WTC11 (cell line): ENCODE measurements around the gene ALDH16A1. TPM values are rescaled to one million over a fixed set of nuclear protein-coding genes. Genes with fewer than 3 reads are reported as not detected.

Source experiments
- ATAC-seq: fragments of 200-7000 bp; cut with Tn5 transposase; 2 replicates; pipeline ENCODE4 v1.10.0; 2021; ENCODE audit warnings: mild to moderate bottlenecking, moderate library complexity
- CTCF ChIA-PET: fragments of 300-600 bp; sonication (Branson Sonifier 250); formaldehyde crosslinking; loops from one replicate; lab custom pipeline; 2021; ENCODE audit warnings: antibody characterized with exemption; lab: Charles Lee
- POLR2A ChIA-PET: fragments of 350-600 bp; sonication (Branson Sonifier 250); formaldehyde crosslinking; loops from one replicate; lab custom pipeline; 2021; ENCODE audit warnings: antibody characterized with exemption; lab: Charles Lee
- DNase-seq: peaks from one replicate; pipeline ENCODE4 v3.0.0; 2021; ENCODE audit warnings: low spot score
- H3K27ac Mint-ChIP-seq: 2 replicates; pipeline ENCODE4 v1.8.0; 2021; ENCODE audit warnings: mixed read lengths
- H3K27me3 Mint-ChIP-seq: 2 replicates; pipeline ENCODE4 v1.8.0; 2021; ENCODE audit warnings: low read depth, mild to moderate bottlenecking, moderate library complexity, mixed read lengths
- H3K36me3 Mint-ChIP-seq: 2 replicates; pipeline ENCODE4 v1.8.0; 2021; ENCODE audit warnings: mixed read lengths
- H3K4me1 Mint-ChIP-seq: 2 replicates; pipeline ENCODE4 v1.8.0; 2022; ENCODE audit warnings: mixed read lengths
- H3K4me3 Mint-ChIP-seq: 2 replicates; pipeline ENCODE4 v1.8.0; 2021; ENCODE audit warnings: mild to moderate bottlenecking, moderate library complexity, mixed read lengths
- H3K9me3 Mint-ChIP-seq: 2 replicates; pipeline ENCODE4 v1.8.0; 2021; ENCODE audit warnings: mixed read lengths
- CDX4 ChIP-seq: fragments of 250-450 bp; sonication (Bioruptor Pico); IDR thresholded peaks from 2 replicates; pipeline ENCODE4 v1.9.0; 2021; ENCODE audit warnings: moderate library complexity, mild to moderate bottlenecking, inconsistent platforms, borderline replicate concordance
- E2F1 ChIP-seq: sonication (generic); formaldehyde crosslinking; IDR thresholded peaks from 2 replicates; pipeline ENCODE4 v1.8.0; 2022; ENCODE audit warnings: mild to moderate bottlenecking, missing genetic modification reagents
- ELF4 ChIP-seq: sonication (generic); formaldehyde crosslinking; IDR thresholded peaks from 2 replicates; pipeline ENCODE4 v1.8.1; 2022; ENCODE audit warnings: low read depth, mild to moderate bottlenecking, moderate library complexity, missing genetic modification reagents
- EMX1 ChIP-seq: fragments of 250-450 bp; sonication (Bioruptor Pico); IDR thresholded peaks from 2 replicates; pipeline ENCODE4 v1.8.0; 2021; ENCODE audit warnings: mild to moderate bottlenecking
- ETV6 ChIP-seq: sonication (generic); formaldehyde crosslinking; IDR thresholded peaks from 2 replicates; pipeline ENCODE4 v1.8.1; 2022; ENCODE audit warnings: mild to moderate bottlenecking, missing genetic modification reagents
- GABPB1 ChIP-seq: sonication (generic); formaldehyde crosslinking; IDR thresholded peaks from 2 replicates; pipeline ENCODE4 v1.8.1; 2023; ENCODE audit warnings: mild to moderate bottlenecking, missing genetic modification reagents
- GRHL2 ChIP-seq: fragments of 250-450 bp; sonication (Bioruptor Pico); IDR thresholded peaks from 2 replicates; pipeline ENCODE4 v1.8.0; 2022; ENCODE audit warnings: mild to moderate bottlenecking, moderate library complexity; ENCODE audit not compliant: insufficient replicate concordance, severe bottlenecking
- KAT7 ChIP-seq: sonication (generic); formaldehyde crosslinking; IDR thresholded peaks from 2 replicates; pipeline ENCODE4 v1.8.1; 2023; ENCODE audit warnings: missing genetic modification reagents, mild to moderate bottlenecking, borderline replicate concordance
- MXD4 ChIP-seq: fragments of 250-450 bp; sonication (Bioruptor Pico); IDR thresholded peaks from 2 replicates; pipeline ENCODE4 v1.8.0; 2021; ENCODE audit warnings: mild to moderate bottlenecking, moderate library complexity, borderline replicate concordance
- NR3C1 ChIP-seq: sonication (generic); formaldehyde crosslinking; conservative IDR thresholded peaks from 2 replicates; pipeline ENCODE4 v1.8.1; 2023; ENCODE audit warnings: low read depth, mild to moderate bottlenecking, missing genetic modification reagents
- RELA ChIP-seq: sonication (generic); formaldehyde crosslinking; IDR thresholded peaks from 2 replicates; pipeline ENCODE4 v1.8.1; 2022; ENCODE audit warnings: missing genetic modification reagents, mild to moderate bottlenecking, borderline replicate concordance
- SMAD3 ChIP-seq: sonication (generic); formaldehyde crosslinking; IDR thresholded peaks from 2 replicates; pipeline ENCODE4 v1.8.0; 2022; ENCODE audit warnings: missing genetic modification reagents, mild to moderate bottlenecking, borderline replicate concordance
- ZNF281 ChIP-seq: sonication (generic); formaldehyde crosslinking; IDR thresholded peaks from 2 replicates; pipeline ENCODE4 v1.8.0; 2023; ENCODE audit warnings: mild to moderate bottlenecking, missing genetic modification reagents
- ZNF317 ChIP-seq: sonication (generic); formaldehyde crosslinking; IDR thresholded peaks from 2 replicates; pipeline ENCODE4 v1.8.1; 2023; ENCODE audit warnings: low read depth, mild to moderate bottlenecking, moderate library complexity, missing genetic modification reagents, borderline replicate concordance
- ZNF416 ChIP-seq: fragments of 250-450 bp; sonication (Bioruptor Pico); IDR thresholded peaks from 2 replicates; pipeline ENCODE4 v1.9.0; 2021; ENCODE audit warnings: mild to moderate bottlenecking, inconsistent platforms
- ZNF532 ChIP-seq: fragments of 250-450 bp; sonication (Bioruptor Pico); IDR thresholded peaks from 2 replicates; pipeline ENCODE4 v1.9.0; 2021; ENCODE audit warnings: mild to moderate bottlenecking, borderline replicate concordance
- ZNF671 ChIP-seq: fragments of 250-450 bp; sonication (Bioruptor Pico); IDR thresholded peaks from 2 replicates; pipeline ENCODE4 v1.8.0; 2021; ENCODE audit warnings: mild to moderate bottlenecking
- total RNA-seq: library from RNA; stranded (reverse); gene quantifications from 3 replicates; pipeline ENCODE4 v1.2.3, GENCODE V29; 2021
- TF ChIP-seq, protein P1 (sequence below): sonication (generic); formaldehyde crosslinking; IDR thresholded peaks from 2 replicates; pipeline ENCODE4 v1.8.1; 2023; ENCODE audit warnings: mild to moderate bottlenecking, moderate library complexity, missing genetic modification reagents
- TF ChIP-seq, protein P2 (sequence below): fragments of 250-450 bp; sonication (Bioruptor Pico); conservative IDR thresholded peaks from 2 replicates; pipeline ENCODE4 v1.9.0; 2021; ENCODE audit warnings: mild to moderate bottlenecking

ALDH16A1 gene
- total RNA-seq, 1 experiment from 2014 or later: 44.3 TPM

GRCh38 chr19:49463960-49464740 lies 11.1 kb downstream of the ALDH16A1 start (continued):
- TF ChIP-seq, protein P1, sequence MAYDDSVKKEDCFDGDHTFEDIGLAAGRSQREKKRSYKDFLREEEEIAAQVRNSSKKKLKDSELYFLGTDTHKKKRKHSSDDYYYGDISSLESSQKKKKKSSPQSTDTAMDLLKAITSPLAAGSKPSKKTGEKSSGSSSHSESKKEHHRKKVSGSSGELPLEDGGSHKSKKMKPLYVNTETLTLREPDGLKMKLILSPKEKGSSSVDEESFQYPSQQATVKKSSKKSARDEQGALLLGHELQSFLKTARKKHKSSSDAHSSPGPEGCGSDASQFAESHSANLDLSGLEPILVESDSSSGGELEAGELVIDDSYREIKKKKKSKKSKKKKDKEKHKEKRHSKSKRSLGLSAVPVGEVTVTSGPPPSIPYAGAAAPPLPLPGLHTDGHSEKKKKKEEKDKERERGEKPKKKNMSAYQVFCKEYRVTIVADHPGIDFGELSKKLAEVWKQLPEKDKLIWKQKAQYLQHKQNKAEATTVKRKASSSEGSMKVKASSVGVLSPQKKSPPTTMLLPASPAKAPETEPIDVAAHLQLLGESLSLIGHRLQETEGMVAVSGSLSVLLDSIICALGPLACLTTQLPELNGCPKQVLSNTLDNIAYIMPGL: no peak
- TF ChIP-seq ELF4 (CRISPR knock-in tag): no peak
- no peak for TF ChIP-seq ZNF671 (CRISPR knock-in tag)
- no peak for TF ChIP-seq ZNF317 (CRISPR knock-in tag)
- no peak for TF ChIP-seq CDX4 (CRISPR knock-in tag)
- no peak for TF ChIP-seq KAT7 (CRISPR knock-in tag)

DNA sequence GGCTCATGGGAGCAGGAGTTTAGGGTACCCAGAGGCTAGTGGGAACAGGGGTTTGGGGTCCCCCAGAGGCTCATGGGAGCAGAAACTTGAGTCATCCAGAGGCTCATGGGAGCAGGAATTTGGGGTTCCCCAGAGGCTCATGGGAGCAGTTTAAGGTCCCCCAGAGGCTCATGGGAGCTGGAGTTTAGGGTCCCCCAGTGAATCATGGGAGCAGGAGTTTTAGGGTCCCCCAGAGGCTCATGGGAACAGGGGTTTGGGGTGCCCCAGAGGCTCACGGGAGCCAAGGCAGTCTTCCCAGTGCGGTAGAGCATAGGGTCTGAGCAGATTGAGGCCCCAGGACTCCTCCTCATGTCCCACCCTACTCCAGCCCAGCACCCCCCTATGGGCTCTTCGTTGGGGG lies 12.3 kb downstream of the ALDH16A1 start:
- no peaks in the 10 kb centered on the region for H3K9me3 Mint-ChIP-seq
- ATAC-seq: no peak
- TF ChIP-seq, protein P2, sequence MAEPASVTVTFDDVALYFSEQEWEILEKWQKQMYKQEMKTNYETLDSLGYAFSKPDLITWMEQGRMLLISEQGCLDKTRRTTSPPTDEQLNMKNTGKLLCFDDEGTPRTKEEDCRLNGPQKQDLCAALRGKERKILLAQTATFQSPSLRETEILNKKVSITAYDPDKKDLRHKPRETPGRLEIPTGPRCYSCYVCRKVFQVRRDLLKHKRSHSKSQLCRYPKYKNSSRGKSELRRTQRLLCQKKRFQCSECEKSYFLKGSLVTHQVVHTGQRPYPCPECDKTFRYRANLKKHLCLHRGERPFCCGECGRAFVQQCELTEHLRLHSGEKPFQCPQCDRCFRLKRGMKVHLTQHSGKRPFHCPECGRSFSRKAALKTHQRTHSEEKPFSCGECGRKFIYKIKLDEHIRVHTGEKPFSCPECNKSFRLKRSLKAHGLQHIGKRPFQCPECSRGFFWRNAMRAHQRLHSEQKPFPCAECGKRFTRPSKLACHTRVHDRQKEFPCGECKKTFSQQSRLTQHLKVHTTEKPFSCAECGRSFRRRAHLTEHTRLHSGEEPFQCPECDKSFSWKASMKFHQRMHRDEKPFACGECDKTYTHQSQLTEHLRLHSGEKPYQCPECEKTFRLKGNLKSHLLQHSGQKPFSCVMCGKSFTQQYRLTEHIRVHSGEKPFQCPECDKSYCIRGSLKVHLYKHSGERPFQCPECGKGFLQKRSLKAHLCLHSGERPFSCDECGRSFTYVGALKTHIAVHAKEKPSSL (CRISPR knock-in tag): no peak
- TF ChIP-seq ETV6 (no peak), RELA (no peak)
- DNase-seq: no peak
- no peak overlapping the region for H3K27ac Mint-ChIP-seq
- H3K36me3 Mint-ChIP-seq: peaks cover 6% of the 10 kb centered on the region
- ChIA-PET POLR2A (no interaction called here), CTCF (interaction anchor here (0.9 to 1.7 kb wide), 2 partner anchors 11 to 82 kb away, joined by 3 to 5 read pairs; no protein-coding TSS in a partner anchor)
- no peaks in the 10 kb centered on the region for H3K27me3 Mint-ChIP-seq
- H3K4me3 Mint-ChIP-seq: no peak overlapping the region
- peaks cover 7% of the 10 kb centered on the region for H3K4me1 Mint-ChIP-seq

DNA sequence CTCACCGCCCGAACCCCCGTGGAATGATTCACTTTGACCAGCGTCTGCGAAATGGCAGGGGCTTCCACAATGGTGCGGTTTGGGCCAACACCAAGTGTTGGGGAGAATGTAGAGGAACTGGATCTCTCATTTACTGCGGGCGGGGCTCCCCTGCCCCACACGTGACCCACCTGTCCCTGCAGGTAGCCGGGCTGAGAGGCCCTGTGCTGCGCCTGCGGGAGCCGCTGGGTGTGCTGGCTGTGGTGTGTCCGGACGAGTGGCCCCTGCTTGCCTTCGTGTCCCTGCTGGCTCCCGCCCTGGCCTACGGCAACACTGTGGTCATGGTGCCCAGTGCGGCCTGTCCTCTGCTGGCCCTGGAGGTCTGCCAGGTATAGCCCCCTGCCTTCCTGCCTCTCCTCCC lies 15.2 kb downstream of the ALDH16A1 start:
- POLR2A ChIA-PET: no interaction called here
- H3K4me1 Mint-ChIP-seq: peaks cover 7% of the 10 kb centered on the region
- peaks cover 2% of the 10 kb centered on the region; the same call in 1 of the 2 replicates for H3K36me3 Mint-ChIP-seq
- ATAC-seq (no peak), DNase-seq (no peak)
- TF ChIP-seq ZNF532 (CRISPR knock-in tag) (no peak), ZNF671 (CRISPR knock-in tag) (no peak), EMX1 (CRISPR knock-in tag) (no peak), ZNF416 (no peak), NR3C1 (no peak), MXD4 (no peak), SMAD3 (CRISPR knock-in tag) (no peak), GABPB1 (no peak), ZNF281 (CRISPR knock-in tag) (no peak), GRHL2 (CRISPR knock-in tag) (no peak), ELF4 (CRISPR knock-in tag) (no peak), E2F1 (CRISPR knock-in tag) (no peak)
- H3K9me3 Mint-ChIP-seq: no peaks in the 10 kb centered on the region
- H3K27ac Mint-ChIP-seq: no peak overlapping the region
- CTCF ChIA-PET: interaction anchor here (1.2 to 1.7 kb wide), 5 partner anchors 13 to 141 kb away, joined by 3 to 7 read pairs (median 5); partner anchors contain the start of gene ALDH16A1
- H3K27me3 Mint-ChIP-seq: no peaks in the 10 kb centered on the region
- H3K4me3 Mint-ChIP-seq: no peak overlapping the region
